K562 (cell line): ENCODE data around the gene TMEM72. TPM values are rescaled to one million over a fixed set of nuclear protein-coding genes. Genes with fewer than 3 reads are reported as not detected.
A peak's percentile ranks its signal among the peaks of the same experiment; 100 is the strongest.

Experiments
- ADNP ChIP-seq: fragments of 200-800 bp; sonication (Bioruptor generic); IDR thresholded peaks from 2 replicates; pipeline ENCODE4 v1.6.1; 2016; ENCODE audit warnings: missing genetic modification characterization, missing compliant biosample characterization
- BRD9 ChIP-seq: fragments of 450-650 bp; IDR thresholded peaks from 2 replicates; pipeline ENCODE4 v1.6.1; 2018; ENCODE audit warnings: low read depth; ENCODE audit not compliant: partially characterized antibody
- CBX2 ChIP-seq: fragments of 200-600 bp; sonication (generic); IDR thresholded peaks from one replicate; pipeline ENCODE4 v1.6.1; 2012; ENCODE audit warnings: mild to moderate bottlenecking, low read length, inconsistent platforms; ENCODE audit not compliant: insufficient read depth, poor library complexity, severe bottlenecking
- CHD2 ChIP-seq: IDR thresholded peaks from 2 replicates; pipeline ENCODE4 v1.6.1; 2011; ENCODE audit warnings: low read depth, low read length
- E2F3 ChIP-seq: fragments of 250-450 bp; sonication (Bioruptor Pico); IDR thresholded peaks from 2 replicates; pipeline ENCODE4 v1.4.0; 2020; ENCODE audit warnings: mild to moderate bottlenecking
- FOXA1 ChIP-seq: fragments of 450-650 bp; IDR thresholded peaks from 2 replicates; pipeline ENCODE4 v1.6.1; 2016; ENCODE audit warnings: mild to moderate bottlenecking, borderline replicate concordance
- FUS ChIP-seq: fragments of 200-400 bp; formaldehyde crosslinking; optimal IDR thresholded peaks from 2 replicates; pipeline ENCODE3; 2017; ENCODE audit warnings: low read depth, low read length
- KLF1 ChIP-seq: fragments of 450-650 bp; IDR thresholded peaks from 2 replicates; pipeline ENCODE4 v1.6.1; 2016; ENCODE audit warnings: missing genetic modification characterization, missing compliant biosample characterization
- KLF6 ChIP-seq: fragments of 250-450 bp; sonication (Bioruptor Pico); IDR thresholded peaks from 2 replicates; pipeline ENCODE4 v1.4.0; 2020; ENCODE audit warnings: mild to moderate bottlenecking, moderate library complexity, borderline replicate concordance
- LARP7 ChIP-seq: fragments of 450-650 bp; IDR thresholded peaks from 2 replicates; pipeline ENCODE4 v1.6.1; 2016
- MAFF ChIP-seq: IDR thresholded peaks from 2 replicates; pipeline ENCODE4 v1.6.1; 2012; ENCODE audit warnings: low read length, improper control_type of control experiment
- PCBP2 ChIP-seq: fragments of 200-400 bp; formaldehyde crosslinking; IDR thresholded peaks from 2 replicates; pipeline ENCODE4 v1.6.1; 2018; ENCODE audit warnings: low read length, low read depth, mild to moderate bottlenecking, moderate library complexity; ENCODE audit not compliant: poor library complexity, severe bottlenecking
- PPARD ChIP-seq: fragments of 250-450 bp; sonication (Bioruptor Pico); IDR thresholded peaks from 2 replicates; pipeline ENCODE4 v1.8.0; 2022; ENCODE audit warnings: inconsistent platforms, mild to moderate bottlenecking, moderate library complexity
- RREB1 ChIP-seq: fragments of 250-450 bp; sonication (Bioruptor Pico); IDR thresholded peaks from 2 replicates; pipeline ENCODE4 v1.4.0; 2020
- SIN3A ChIP-seq, 2 experiments: fragments of 150-350 bp in 1 of 2; IDR thresholded peaks; 2 replicates each; pipeline ENCODE4 v1.6.1; 2011 to 2016; ENCODE audit warnings: borderline replicate concordance in 2 of 2, low read depth in 2 of 2, low read length in 2 of 2, mild to moderate bottlenecking in 2 of 2, moderate library complexity in 2 of 2; ENCODE audit not compliant: control insufficient read depth in 1 of 2
- SMC3 ChIP-seq: conservative IDR thresholded peaks from 2 replicates; pipeline ENCODE4 v1.6.1; 2011; ENCODE audit warnings: low read depth, low read length, improper control_type of control experiment; ENCODE audit not compliant: insufficient read depth
- TCF3 ChIP-seq: sonication (generic); formaldehyde crosslinking; IDR thresholded peaks from 2 replicates; pipeline ENCODE4 v1.4.0; 2020; ENCODE audit warnings: mild to moderate bottlenecking, missing genetic modification reagents
- TEAD2 ChIP-seq: fragments of 450-650 bp; IDR thresholded peaks from 2 replicates; pipeline ENCODE4 v1.6.1; 2016; ENCODE audit warnings: missing genetic modification characterization, control low read depth, missing compliant biosample characterization
- ZBTB33 ChIP-seq: sonication (generic); formaldehyde crosslinking; IDR thresholded peaks from 2 replicates; pipeline ENCODE4 v1.8.1; 2023; ENCODE audit warnings: mild to moderate bottlenecking, missing genetic modification reagents
- ZKSCAN8 ChIP-seq: fragments of 200-800 bp; sonication (Bioruptor generic); IDR thresholded peaks from 2 replicates; pipeline ENCODE4 v1.6.1; 2016; ENCODE audit warnings: missing genetic modification characterization, missing compliant biosample characterization
- polyA plus RNA-seq, 8 experiments: library from polyadenylated mRNA; depleted of rRNA in 4 of 8; stranded (reverse) in 5 of 8; unstranded in 3 of 8; fragments of >200 nt; fragmentation: Nextera tagmentation in 2 of 8; fragmentation: Illumina TruSeq in 1 of 8; extraction: Ambion mirVana in 2 of 8; extraction: Trizol in 1 of 8; gene quantifications; 2 replicates each; pipeline versions ENCODE4 v1.2.1 to v1.2.3, GENCODE V29; 2011 to 2014; ENCODE audit warnings: inconsistent platforms in 1 of 8, missing spikeins in 1 of 8
- total RNA-seq, 7 experiments: library from RNA; depleted of rRNA in 6 of 7; stranded (reverse); fragments of >200 nt in 6 of 7; fragmentation: Illumina TruSeq in 2 of 7; extraction: Trizol in 2 of 7; gene quantifications; 2 replicates each; pipeline versions ENCODE4 v1.2.1 to v1.2.3, GENCODE V29; 2011 to 2021; ENCODE audit warnings: low replicate concordance in 1 of 7

TMEM72 gene
- total and polyA plus RNA-seq, 9 of the 15 experiments (the other 6 are each of a cell fraction or from before 2014, with no cell fraction given): not detected

GRCh38 chr10:44913350-44914081 is 2.4 kb downstream of the TMEM72 start (continued):
- no peak for TF ChIP-seq CBX2
- TF ChIP-seq ZKSCAN8 (CRISPR knock-in tag): 0 out of 2 replicates have a peak, but pooled peaks have one; percentile 75
- no peak for TF ChIP-seq SMC3
- TF ChIP-seq MAFF: no peak
- TF ChIP-seq TEAD2 (tag): no peak
- TF ChIP-seq SIN3A (IDR thresholded peaks at IDR 0.05; ENCODE audit: borderline replicate concordance in 2 of 2, control insufficient read depth in 1 of 2, low read depth in 2 of 2, low read length in 2 of 2): no peak
- TF ChIP-seq CHD2: no peak
- no peak for TF ChIP-seq RREB1 (CRISPR knock-in tag)
- TF ChIP-seq KLF6 (CRISPR knock-in tag): no peak
- no peak for TF ChIP-seq E2F3
- peak; percentile 73; the same call in 1 of the 2 replicates for TF ChIP-seq LARP7
- TF ChIP-seq BRD9: no peak
- TF ChIP-seq ZBTB33 (CRISPR knock-in tag): no peak
- 0 out of 2 replicates have a peak, but pooled peaks have one; percentile 34 for TF ChIP-seq KLF1
- TF ChIP-seq ADNP (tag): no peak
- no peak for TF ChIP-seq FUS
- no peak for TF ChIP-seq FOXA1
- TF ChIP-seq PPARD (CRISPR knock-in tag): no peak
- peak; percentile 97 for TF ChIP-seq TCF3 (CRISPR knock-in tag)
- TF ChIP-seq PCBP2: no peak
